TTC549 (cell line): ENCODE measurements around the gene VAMP4.
A peak's percentile ranks its signal among the peaks of the same experiment; 100 is the strongest.
"Not testable (repeated sequence)": the region's sequence is repeated elsewhere in the genome, so short reads cannot be mapped to it uniquely, and the experiment has no call there.

Experiments
- FAIRE-seq: peaks from 2 replicates; lab custom pipeline; 2012; peaks lifted over from hg19 to GRCh38; lab: Jason Lieb, UNC

The VAMP4 gene

GRCh38 chr1:171751221-171751620, 9.4 kb upstream of the VAMP4 start:
- FAIRE-seq = no peak

- FAIRE-seq = peak; percentile 46
Measured at GRCh38 chr1:171748651-171749050, 6.8 kb upstream of the VAMP4 start.

GRCh38 chr1:171744986-171745385, 3.1 kb upstream of the VAMP4 start:
- no peak for FAIRE-seq

GRCh38 chr1:171743081-171743870, 1.4 kb upstream of the VAMP4 start:
- FAIRE-seq = no peak

GRCh38 chr1:171742577-171742922, 685 bp upstream of the VAMP4 start:
- FAIRE-seq = peak; percentile 84

GRCh38 chr1:171740987-171741871, 636 bp downstream of the VAMP4 start:
- FAIRE-seq = no peak

GRCh38 chr1:171740356-171740863, 1.5 kb downstream of the VAMP4 start:
- peak; percentile 92 for FAIRE-seq

- peak; percentile 17 for FAIRE-seq
Measured at GRCh38 chr1:171739656-171740055, 2.2 kb downstream of the VAMP4 start.

- FAIRE-seq = no peak
Measured at GRCh38 chr1:171738911-171739310, 3.0 kb downstream of the VAMP4 start.

- FAIRE-seq = no peak
Measured at GRCh38 chr1:171736196-171736595, 5.7 kb downstream of the VAMP4 start.

GRCh38 chr1:171730052-171730451, 11.8 kb downstream of the VAMP4 start:
- FAIRE-seq = peak; percentile 58

- FAIRE-seq = no peak
Measured at GRCh38 chr1:171727778-171728177, 14.1 kb downstream of the VAMP4 start.

- not testable (repeated sequence) for FAIRE-seq
Measured at GRCh38 chr1:171723180-171723579, 18.7 kb downstream of the VAMP4 start.

- no peak for FAIRE-seq
Measured at GRCh38 chr1:171718848-171719247, 23.0 kb downstream of the VAMP4 start.

GRCh38 chr1:171718216-171718615, 23.6 kb downstream of the VAMP4 start:
- no peak for FAIRE-seq

- FAIRE-seq = no peak
Measured at GRCh38 chr1:171717062-171717718, 24.7 kb downstream of the VAMP4 start.

- FAIRE-seq = peak; percentile 57
Measured at GRCh38 chr1:171716616-171717015, 25.2 kb downstream of the VAMP4 start.

- FAIRE-seq = peak; percentile 97
Measured at GRCh38 chr1:171715813-171716251, 26.0 kb downstream of the VAMP4 start.

- FAIRE-seq = peak; percentile 9
Measured at GRCh38 chr1:171712341-171712740, 29.5 kb downstream of the VAMP4 start.

- peak; percentile 75 for FAIRE-seq
Measured at GRCh38 chr1:171711643-171712042, 30.2 kb downstream of the VAMP4 start.

GRCh38 chr1:171707583-171707982, 34.3 kb downstream of the VAMP4 start:
- FAIRE-seq = no peak

- FAIRE-seq = no peak
Measured at GRCh38 chr1:171702598-171702997, 39.3 kb downstream of the VAMP4 start.

- no peak for FAIRE-seq
Measured at GRCh38 chr1:171699531-171699930, 42.3 kb downstream of the VAMP4 start.
